H4 (cell line): ENCODE results near the gene EDC3. TPM values are rescaled to one million over a fixed set of nuclear protein-coding genes. Genes with fewer than 3 reads are reported as not detected.
"Not testable (repeated sequence)": the region's sequence is repeated elsewhere in the genome, so short reads cannot be mapped to it uniquely, and the experiment has no call there.

Source experiments
- DNase-seq: peaks from one replicate; pipeline ENCODE4 v3.0.0-alpha.2; 2015; ENCODE audit warnings: low spot score
- total RNA-seq: library from RNA; depleted of rRNA; stranded (reverse); fragments of >200 nt; shearing (Covaris generic); gene quantifications from 2 replicates; pipeline ENCODE4 v1.2.3, GENCODE V29; 2014

EDC3 gene
- total RNA-seq, 1 experiment from 2014 or later: 6.1 TPM

GRCh38 chr15:74709892-74710291 is 14.1 kb upstream of the EDC3 start:
- DNase-seq: no peak

GRCh38 chr15:74709011-74709410 is 13.2 kb upstream of the EDC3 start:
- no peak for DNase-seq

- no peak for DNase-seq
These were observed 984 bp upstream of the EDC3 start for GRCh38 chr15:74696808-74697207.

GRCh38 chr15:74696398-74696729 is 540 bp upstream of the EDC3 start:
- no peak for DNase-seq

GRCh38 chr15:74692327-74692726 is 3.5 kb downstream of the EDC3 start:
- DNase-seq: no peak

- no peak for DNase-seq
These were observed 12.1 kb downstream of the EDC3 start for GRCh38 chr15:74683758-74684157.

GRCh38 chr15:74682954-74683353 is 12.9 kb downstream of the EDC3 start:
- DNase-seq: peak; percentile 36

- DNase-seq: no peak
These were observed 15.4 kb downstream of the EDC3 start for GRCh38 chr15:74680456-74680855.

- no peak for DNase-seq
These were observed 19.0 kb downstream of the EDC3 start for GRCh38 chr15:74676801-74677200.

- DNase-seq: no peak
These were observed 21.7 kb downstream of the EDC3 start for GRCh38 chr15:74674161-74674560.

GRCh38 chr15:74669627-74670026 is 26.2 kb downstream of the EDC3 start:
- DNase-seq: no peak

GRCh38 chr15:74667975-74668374 is 27.8 kb downstream of the EDC3 start:
- DNase-seq: no peak

- DNase-seq: no peak
These were observed 31.2 kb downstream of the EDC3 start for GRCh38 chr15:74664670-74665069.

- DNase-seq: no peak
These were observed 31.7 kb downstream of the EDC3 start for GRCh38 chr15:74664028-74664616.

GRCh38 chr15:74663303-74664027 is 32.4 kb downstream of the EDC3 start:
- DNase-seq: no peak

- no peak for DNase-seq
These were observed 33.6 kb downstream of the EDC3 start for GRCh38 chr15:74662064-74662860.

- not testable (repeated sequence) for DNase-seq
These were observed 34.5 kb downstream of the EDC3 start for GRCh38 chr15:74661280-74661679.

GRCh38 chr15:74657846-74658245 is 38.0 kb downstream of the EDC3 start:
- no peak for DNase-seq

- DNase-seq: no peak
These were observed 38.8 kb downstream of the EDC3 start for GRCh38 chr15:74656935-74657535.

GRCh38 chr15:74655424-74655823 is 40.4 kb downstream of the EDC3 start:
- no peak for DNase-seq

- DNase-seq: peak; percentile 51
These were observed 42.3 kb downstream of the EDC3 start for GRCh38 chr15:74653426-74654102.

GRCh38 chr15:74651242-74651741 is 44.5 kb downstream of the EDC3 start:
- DNase-seq: no peak
